ENCODE results near the gene RAPGEF2. TPM values are rescaled to one million over a fixed set of nuclear protein-coding genes. Genes with fewer than 3 reads are reported as not detected.

RAPGEF2 gene
- total RNA-seq, 4 donors from 2014 or later = 47.2 to 105 (median 50.2) TPM

DNA sequence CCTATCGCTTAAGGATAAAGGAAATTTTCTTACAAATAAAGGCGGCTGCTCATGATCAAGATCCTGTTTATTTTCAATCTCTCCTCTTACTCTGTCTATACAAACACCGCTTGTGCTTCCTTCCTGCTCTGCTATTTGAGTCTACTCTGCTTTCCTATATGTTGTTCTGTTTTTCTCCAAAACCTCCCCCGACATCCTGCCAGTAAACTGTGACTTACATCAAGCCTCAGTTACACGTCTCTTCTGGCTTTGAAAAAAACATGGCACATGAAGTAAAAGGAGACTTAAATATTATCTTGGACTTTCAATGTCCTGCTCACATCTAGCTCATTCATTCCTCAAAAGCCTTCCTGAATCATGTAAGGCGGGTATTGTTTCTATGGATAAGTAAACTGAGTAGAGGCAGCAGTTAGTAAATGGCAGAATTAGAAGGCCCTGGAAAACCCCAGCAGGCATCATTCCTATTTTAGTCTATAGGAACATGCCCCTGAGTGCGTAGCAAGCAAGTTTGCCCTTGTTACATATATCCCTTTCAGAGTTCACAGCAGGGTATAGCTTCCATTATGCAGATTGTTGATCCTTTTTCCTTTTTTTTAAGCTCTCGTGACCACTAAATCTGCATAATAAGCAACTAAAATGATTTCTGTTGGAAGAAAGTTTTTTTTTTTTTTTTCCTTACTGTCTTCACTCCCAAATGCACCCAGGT lies 280.1 kb downstream of the RAPGEF2 start:
- no peak for ATAC-seq (ENCODE audit: low FRiP score)
- no peak for DNase-seq (ENCODE audit: low spot score)
- TF ChIP-seq, protein P1, sequence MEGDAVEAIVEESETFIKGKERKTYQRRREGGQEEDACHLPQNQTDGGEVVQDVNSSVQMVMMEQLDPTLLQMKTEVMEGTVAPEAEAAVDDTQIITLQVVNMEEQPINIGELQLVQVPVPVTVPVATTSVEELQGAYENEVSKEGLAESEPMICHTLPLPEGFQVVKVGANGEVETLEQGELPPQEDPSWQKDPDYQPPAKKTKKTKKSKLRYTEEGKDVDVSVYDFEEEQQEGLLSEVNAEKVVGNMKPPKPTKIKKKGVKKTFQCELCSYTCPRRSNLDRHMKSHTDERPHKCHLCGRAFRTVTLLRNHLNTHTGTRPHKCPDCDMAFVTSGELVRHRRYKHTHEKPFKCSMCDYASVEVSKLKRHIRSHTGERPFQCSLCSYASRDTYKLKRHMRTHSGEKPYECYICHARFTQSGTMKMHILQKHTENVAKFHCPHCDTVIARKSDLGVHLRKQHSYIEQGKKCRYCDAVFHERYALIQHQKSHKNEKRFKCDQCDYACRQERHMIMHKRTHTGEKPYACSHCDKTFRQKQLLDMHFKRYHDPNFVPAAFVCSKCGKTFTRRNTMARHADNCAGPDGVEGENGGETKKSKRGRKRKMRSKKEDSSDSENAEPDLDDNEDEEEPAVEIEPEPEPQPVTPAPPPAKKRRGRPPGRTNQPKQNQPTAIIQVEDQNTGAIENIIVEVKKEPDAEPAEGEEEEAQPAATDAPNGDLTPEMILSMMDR (IDR thresholded peaks at IDR 0.05) = no peak

DNA sequence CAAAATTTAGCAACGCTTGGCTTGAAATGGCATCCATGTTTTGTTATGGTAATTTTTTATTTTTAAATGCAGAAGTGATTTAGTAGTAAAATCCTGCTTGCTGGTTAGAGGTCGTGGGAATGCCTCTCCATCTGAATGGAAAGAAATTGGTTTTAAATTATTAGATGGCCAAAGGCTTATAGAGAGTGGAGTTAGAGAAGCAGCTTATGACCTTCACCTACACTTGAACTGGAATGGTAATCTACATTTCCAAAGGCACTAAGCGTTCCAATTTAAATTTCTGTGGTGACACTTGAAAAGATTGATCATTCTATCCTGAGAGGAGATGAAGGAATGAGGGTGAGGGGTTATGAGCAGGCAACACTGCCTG lies 280.7 kb downstream of the RAPGEF2 start:
- ATAC-seq (ENCODE audit: low FRiP score) (no peak), DNase-seq (ENCODE audit: low spot score) (no peak)
- TF ChIP-seq, protein P1 (IDR thresholded peaks at IDR 0.05) = no peak

DNA sequence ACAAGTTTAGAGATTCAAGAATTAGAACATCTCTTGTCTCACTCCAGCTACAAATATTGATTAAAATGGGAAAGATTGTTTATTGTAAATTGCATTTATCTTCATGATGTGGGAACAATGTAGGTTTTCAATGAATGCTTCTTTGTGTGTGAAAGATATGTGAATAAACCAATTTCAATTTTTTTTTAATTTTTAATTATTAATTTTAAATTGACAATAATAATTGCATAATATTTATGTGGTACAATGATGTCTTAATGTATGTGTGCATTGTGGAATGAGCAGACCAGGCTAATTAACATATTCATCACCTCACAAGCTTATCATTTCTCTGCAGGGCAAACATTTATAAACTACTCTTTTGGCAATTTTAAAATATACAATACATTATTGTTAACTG lies 281.1 kb downstream of the RAPGEF2 start:
- ATAC-seq (ENCODE audit: low FRiP score) (no peak), DNase-seq (ENCODE audit: low spot score) (no peak)
- TF ChIP-seq, protein P1 (IDR thresholded peaks at IDR 0.05) = no peak

DNA sequence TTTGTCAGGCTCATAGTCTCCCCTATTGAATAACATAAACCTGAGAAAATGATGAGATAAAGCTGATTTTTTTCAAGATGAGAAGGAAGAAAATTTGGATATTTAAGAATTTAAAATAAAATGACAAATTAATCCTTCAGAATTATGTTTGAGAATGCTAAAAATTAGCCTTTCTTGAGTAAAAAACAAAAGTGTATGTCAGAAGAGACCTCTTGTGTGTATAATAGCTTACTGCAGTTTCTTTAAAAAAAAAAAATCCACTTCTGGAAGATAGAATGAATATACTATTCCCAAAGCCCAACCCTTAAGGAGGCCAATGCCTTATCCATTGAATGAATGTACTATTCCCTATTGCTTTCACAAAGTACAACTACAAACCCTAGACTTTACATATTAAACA lies 281.8 kb downstream of the RAPGEF2 start:
- DNase-seq (ENCODE audit: low spot score) = no peak
- no peak for ATAC-seq (ENCODE audit: low FRiP score)
- TF ChIP-seq, protein P1 (IDR thresholded peaks at IDR 0.05) = no peak

DNA sequence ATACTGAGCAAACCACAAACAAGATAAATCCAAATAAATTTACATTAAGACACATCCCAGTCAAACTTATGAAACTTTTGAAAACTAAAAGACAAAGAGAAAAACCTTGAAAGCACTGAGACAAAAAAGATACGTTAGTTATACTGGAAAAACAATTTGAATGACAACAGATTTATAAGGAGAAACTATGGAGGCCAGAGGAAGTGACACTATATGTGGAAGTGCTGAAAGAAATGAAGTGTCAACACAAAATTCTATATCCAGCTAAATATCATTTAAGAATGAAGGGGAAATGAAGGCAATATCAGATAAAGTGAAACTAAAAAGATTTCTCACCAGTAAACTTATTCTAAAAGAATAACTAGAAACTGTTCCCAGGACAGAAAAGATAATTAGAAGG lies 283.7 kb downstream of the RAPGEF2 start:
- no peak for DNase-seq (ENCODE audit: low spot score)
- ATAC-seq (ENCODE audit: low FRiP score) = no peak
- TF ChIP-seq, protein P1 (IDR thresholded peaks at IDR 0.05) = no peak

DNA sequence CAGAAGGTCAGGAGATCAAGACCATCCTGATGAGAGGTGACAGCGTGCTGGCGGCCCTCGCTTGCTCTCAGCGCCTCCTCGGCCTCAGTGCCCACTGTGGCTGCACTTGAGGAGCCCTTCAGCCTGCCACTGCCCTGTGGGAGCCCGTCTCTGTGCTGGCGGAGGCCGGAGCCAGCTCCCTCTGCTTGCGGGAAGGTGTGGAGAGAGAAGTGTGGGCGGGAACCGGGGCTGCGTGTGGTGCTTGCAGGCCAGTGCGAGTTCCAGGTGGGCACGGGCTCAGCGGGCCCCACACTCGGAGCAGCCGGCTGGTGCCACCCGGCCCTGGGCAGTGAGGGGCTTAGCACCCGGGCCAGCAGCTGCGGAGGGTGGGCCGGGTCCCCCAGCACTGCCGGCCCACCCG lies 286.9 kb downstream of the RAPGEF2 start:
- no peak for ATAC-seq (ENCODE audit: low FRiP score)
- DNase-seq (ENCODE audit: low spot score) = no peak
- TF ChIP-seq, protein P1 (IDR thresholded peaks at IDR 0.05) = no peak

DNA sequence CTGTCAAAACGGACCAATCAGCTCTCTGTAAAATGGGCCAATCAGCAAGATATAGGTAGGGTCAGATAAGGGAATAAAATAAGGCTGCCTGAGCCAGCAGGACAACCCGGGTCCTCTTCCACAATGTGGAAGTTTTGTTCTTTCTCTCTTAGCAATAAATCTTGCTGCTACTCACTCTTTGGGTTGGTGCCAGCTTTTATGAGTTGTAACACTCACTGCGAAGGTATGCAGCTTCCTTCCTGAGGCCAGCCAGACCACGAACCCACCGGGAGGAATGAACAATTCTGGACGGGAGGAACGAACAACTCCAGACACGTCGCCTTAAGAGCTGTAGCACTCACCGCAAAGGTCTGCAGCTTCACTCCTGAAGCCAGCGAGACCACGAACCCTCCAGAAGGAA lies 287.8 kb downstream of the RAPGEF2 start:
- DNase-seq (ENCODE audit: low spot score) (no peak), ATAC-seq (ENCODE audit: low FRiP score) (no peak)
- TF ChIP-seq, protein P1 (IDR thresholded peaks at IDR 0.05) = no peak
